Endothelial cell of umbilical vein (primary cell): Measurements from ENCODE around the gene DDX4. TPM values are rescaled to one million over a fixed set of nuclear protein-coding genes. Genes with fewer than 3 reads are reported as not detected.

Experiments
- BruUV-seq: library from RNA; stranded (reverse); fragments of 400-500 nt; replicated peaks from 2 replicates; lab custom pipeline; 2021; lab: Mats Ljungman, UMichigan
- CTCF ChIA-PET: fragments of 300-600, 350-600 bp; sonication (Branson Sonifier 250); formaldehyde crosslinking; loops from one replicate; lab custom pipeline; 2021; ENCODE audit warnings: antibody characterized with exemption, inconsistent platforms; lab: Charles Lee
- POLR2A ChIA-PET: fragments of 300-600, 350-600 bp; sonication (Branson Sonifier 250); formaldehyde crosslinking; loops from one replicate; lab custom pipeline; 2021; ENCODE audit warnings: antibody characterized with exemption, inconsistent platforms; lab: Charles Lee
- DNase-seq: peaks from one replicate; pipeline ENCODE4 v3.0.0-alpha.2; 2011; ENCODE audit warnings: low read depth, low spot score
- FAIRE-seq: peaks from 2 replicates; lab custom pipeline; 2011; peaks lifted over from hg19 to GRCh38; lab: Jason Lieb, UNC
- H2AFZ ChIP-seq: 2 replicates; pipeline ENCODE4 v1.6.0; 2012; ENCODE audit warnings: low read depth, low read length, control low read depth, inconsistent platforms
- H3K27ac ChIP-seq: 2 replicates; pipeline ENCODE4 v1.5.1; 2011; ENCODE audit warnings: low read depth, mild to moderate bottlenecking, control low read depth, low read length, moderate library complexity; ENCODE audit not compliant: insufficient read depth
- H3K27me3 ChIP-seq, 2 experiments: 2 replicates each; pipeline versions ENCODE4 v1.6.0 to v1.6.1; 2011; ENCODE audit warnings: low read length in 2 of 2, mixed read lengths in 1 of 2; ENCODE audit not compliant: control insufficient read depth in 2 of 2, insufficient read depth in 2 of 2
- H3K36me3 ChIP-seq, 2 experiments: 2 replicates in 1 of 2; 3 replicates in 1 of 2; pipeline ENCODE4 v1.5.1; 2011; ENCODE audit warnings: low read length in 2 of 2, mild to moderate bottlenecking in 1 of 2, moderate library complexity in 1 of 2; ENCODE audit not compliant: control insufficient read depth in 2 of 2, insufficient read depth in 2 of 2; ENCODE audit errors: extremely low read depth in 1 of 2
- H3K4me1 ChIP-seq: 3 replicates; pipeline ENCODE4 v1.5.1; 2011; ENCODE audit warnings: mild to moderate bottlenecking, low read length; ENCODE audit not compliant: control insufficient read depth, insufficient read depth; ENCODE audit errors: extremely low read depth
- H3K4me2 ChIP-seq: 2 replicates; pipeline ENCODE4 v1.6.1; 2011; ENCODE audit warnings: low read length, control low read depth, mixed read lengths; ENCODE audit not compliant: insufficient read depth
- H3K4me3 ChIP-seq, 3 experiments: fragments of 200-600 bp in 1 of 3; sonication (generic), shearing (Covaris generic) in 1 of 3; replicated peaks in 1 of 3; 2 replicates each; pipeline ENCODE4 v1.5.1; 2011 to 2016; ENCODE audit warnings: control low read depth in 3 of 3, low read length in 3 of 3, mild to moderate bottlenecking in 2 of 3, inconsistent platforms in 1 of 3, low read depth in 1 of 3, moderate library complexity in 1 of 3; ENCODE audit not compliant: insufficient read depth in 1 of 3
- H3K79me2 ChIP-seq: 2 replicates; pipeline ENCODE4 v1.6.0; 2012; ENCODE audit warnings: low read length, inconsistent platforms; ENCODE audit not compliant: control insufficient read depth, insufficient read depth
- H3K9ac ChIP-seq: replicated peaks from 2 replicates; pipeline ENCODE3; 2011; ENCODE audit warnings: low read length, control low read depth; ENCODE audit not compliant: insufficient read depth; ENCODE audit errors: extremely low read depth
- H3K9me1 ChIP-seq: replicated peaks from 3 replicates; pipeline ENCODE4 v1.6.0; 2011; ENCODE audit warnings: mild to moderate bottlenecking, low read length; ENCODE audit not compliant: control insufficient read depth, insufficient read depth; ENCODE audit errors: extremely low read depth
- H3K9me3 ChIP-seq: replicated peaks from 2 replicates; pipeline ENCODE4 v1.5.1; 2012; ENCODE audit warnings: low read length, inconsistent platforms; ENCODE audit not compliant: control insufficient read depth, insufficient read depth
- H4K20me1 ChIP-seq: replicated peaks from 2 replicates; pipeline ENCODE3; 2011; ENCODE audit warnings: mild to moderate bottlenecking, low read length; ENCODE audit not compliant: control insufficient read depth, insufficient read depth; ENCODE audit errors: extremely low read depth
- CTCF ChIP-seq, 2 donors: IDR thresholded peaks; 1 replicate in 1 of 2; 2 replicates in 1 of 2; pipeline ENCODE4 v1.5.1; 2011; ENCODE audit warnings: low read length in 2 of 2, mild to moderate bottlenecking in 2 of 2, moderate library complexity in 2 of 2, control low read depth in 1 of 2, inconsistent platforms in 1 of 2, low read depth in 1 of 2; ENCODE audit not compliant: insufficient read depth in 1 of 2; ENCODE audit errors: extremely low read depth in 1 of 2
- EZH2 ChIP-seq: IDR thresholded peaks from 2 replicates; pipeline ENCODE4 v1.6.1; 2012; ENCODE audit warnings: borderline replicate concordance, low read depth, mild to moderate bottlenecking, moderate library complexity, low read length, inconsistent platforms; ENCODE audit not compliant: severe bottlenecking
- FOS ChIP-seq: IDR thresholded peaks from 2 replicates; pipeline ENCODE4 v1.6.1; 2011; ENCODE audit warnings: mild to moderate bottlenecking, low read length, moderate library complexity, borderline replicate concordance; ENCODE audit not compliant: insufficient read depth
- GATA2 ChIP-seq: IDR thresholded peaks from 2 replicates; pipeline ENCODE4 v1.7.0; 2011; ENCODE audit warnings: low read depth, mild to moderate bottlenecking, moderate library complexity, mixed read lengths, low read length; ENCODE audit not compliant: insufficient read length, insufficient read depth
- JUN ChIP-seq: IDR thresholded peaks from 2 replicates; pipeline ENCODE4 v1.6.1; 2011; ENCODE audit warnings: borderline replicate concordance, low read depth; ENCODE audit not compliant: insufficient read length, insufficient read depth
- POLR2AphosphoS5 ChIP-seq: IDR thresholded peaks from 2 replicates; pipeline ENCODE4 v1.6.1; 2012; ENCODE audit warnings: low read depth, mild to moderate bottlenecking, control low read depth, low read length, moderate library complexity; ENCODE audit not compliant: insufficient read depth
- dilution Hi-C: fragments of 300-500 bp; cut with MboI; formaldehyde crosslinking; loops from one replicate; pipeline ENCODE4 v1.15.0; 2019; ENCODE audit warnings: low sequenced_read_pairs; ENCODE audit not compliant: extremely low pct_ligation_motif_present
- intact Hi-C: fragments of 100-400 bp; cut with micrococcal nuclease; formaldehyde crosslinking; loops from one replicate; pipeline ENCODE4 v1.10.0; 2022
- polyA plus RNA-seq, 4 experiments: library from polyadenylated mRNA; depleted of rRNA in 3 of 4; stranded (reverse) in 3 of 4; unstranded in 1 of 4; fragments of >200 nt; gene quantifications; 2 replicates each; pipeline versions ENCODE4 v1.2.1 to v1.2.3, GENCODE V29; 2011 to 2012; ENCODE audit warnings: missing spikeins in 1 of 4
- total RNA-seq: library from RNA; stranded (reverse); gene quantifications from 2 replicates; pipeline ENCODE4 v1.2.3, GENCODE V29; 2021
- TF ChIP-seq, protein P1 (sequence below): IDR thresholded peaks from 2 replicates; pipeline ENCODE4 v1.6.1; 2011; ENCODE audit not compliant: insufficient read depth, insufficient read length

Gene DDX4
- total and polyA plus RNA-seq, 2 donors (not counting 3 experiments of a cell fraction or from before 2014, with no cell fraction given) = not detected

DNA sequence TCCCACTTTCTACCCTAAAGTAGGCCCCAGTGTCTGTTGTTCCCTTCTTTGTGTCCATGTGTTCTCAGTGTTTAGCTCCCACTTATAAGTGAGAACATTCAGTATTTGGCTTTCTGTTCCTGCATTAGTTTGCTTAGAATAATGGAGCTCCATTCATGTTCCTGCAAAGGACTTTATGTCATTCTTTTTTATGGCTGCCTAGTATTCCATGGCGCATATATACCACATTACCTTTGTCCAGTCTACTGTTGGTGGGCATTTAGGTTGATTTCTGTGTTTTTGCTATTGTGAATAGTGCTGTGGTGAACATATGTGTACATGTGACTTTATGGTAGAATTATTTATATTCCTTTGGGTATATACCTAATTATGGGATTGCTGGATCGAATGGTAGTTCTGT is 30.4 kb downstream of the DDX4 start:
- intact Hi-C loops (no loop called here), dilution Hi-C loops (no loop called here)
- Histone ChIP-seq H3K9me1 (no peaks in the 10 kb centered on the region), H3K4me3 (no peak overlapping the region), H3K4me2 (no peak overlapping the region), H3K27ac (no peak overlapping the region), H3K4me1 (no peaks in the 10 kb centered on the region), H4K20me1 (no peaks in the 10 kb centered on the region), H3K9ac (no peak overlapping the region), H3K9me3 (no peaks in the 10 kb centered on the region), H3K79me2 (no peaks in the 10 kb centered on the region), H3K27me3 (no peaks in the 10 kb centered on the region), H3K36me3 (no peaks in the 10 kb centered on the region), H2AFZ (no peak overlapping the region)
- DNase-seq (no peak), FAIRE-seq (no peak)
- POLR2A ChIA-PET = no interaction called here
- no TSS peak for BruUV-seq
- TF ChIP-seq POLR2AphosphoS5 (no peak), GATA2 (no peak), EZH2 (no peak), CTCF (IDR thresholded peaks at IDR 0.05; ENCODE audit: extremely low read depth in 1 of 2, insufficient read depth in 1 of 2, low read depth in 1 of 2, low read length in 2 of 2) (no peak), FOS (no peak), JUN (no peak)
- TF ChIP-seq, protein P1, sequence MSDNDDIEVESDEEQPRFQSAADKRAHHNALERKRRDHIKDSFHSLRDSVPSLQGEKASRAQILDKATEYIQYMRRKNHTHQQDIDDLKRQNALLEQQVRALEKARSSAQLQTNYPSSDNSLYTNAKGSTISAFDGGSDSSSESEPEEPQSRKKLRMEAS = no peak
- CTCF ChIA-PET = interaction anchor here (1.1 kb wide), 1 partner anchor 9 kb away, joined by 5 read pairs; no protein-coding TSS in a partner anchor
